HepG2 (cell line): ENCODE results near the gene NUF2. TPM values are rescaled to one million over a fixed set of nuclear protein-coding genes. Genes with fewer than 3 reads are reported as not detected.

Source experiments
- FOXO1 ChIP-seq: sonication (generic); formaldehyde crosslinking; IDR thresholded peaks from 2 replicates; pipeline ENCODE4 v1.4.0; 2020; ENCODE audit warnings: missing genetic modification reagents
- GPN1 ChIP-seq: sonication (generic); formaldehyde crosslinking; IDR thresholded peaks from 2 replicates; pipeline ENCODE4 v1.5.1; 2020; ENCODE audit warnings: missing genetic modification reagents, borderline replicate concordance
- IRX3 ChIP-seq: sonication (generic); formaldehyde crosslinking; IDR thresholded peaks from 2 replicates; pipeline ENCODE4 v1.8.1; 2023; ENCODE audit warnings: mild to moderate bottlenecking, low read depth, missing genetic modification reagents, borderline replicate concordance
- ISX ChIP-seq: sonication (generic); formaldehyde crosslinking; conservative IDR thresholded peaks from 2 replicates; pipeline ENCODE4 v1.5.0; 2020; ENCODE audit warnings: missing genetic modification reagents
- NAIF1 ChIP-seq: sonication (generic); formaldehyde crosslinking; IDR thresholded peaks from 2 replicates; pipeline ENCODE4 v1.5.0; 2020; ENCODE audit warnings: mild to moderate bottlenecking, missing genetic modification reagents, borderline replicate concordance
- PITX1 ChIP-seq: sonication (generic); formaldehyde crosslinking; IDR thresholded peaks from 2 replicates; pipeline ENCODE4 v1.5.1; 2020; ENCODE audit warnings: mild to moderate bottlenecking, missing genetic modification reagents
- ZBTB7B ChIP-seq: sonication (generic); formaldehyde crosslinking; IDR thresholded peaks from 2 replicates; pipeline ENCODE4 v1.4.0; 2020; ENCODE audit warnings: missing genetic modification reagents
- ZFP36L2 ChIP-seq: sonication (generic); formaldehyde crosslinking; IDR thresholded peaks from 2 replicates; pipeline ENCODE4 v1.4.0; 2020; ENCODE audit warnings: missing genetic modification reagents
- ZNF143 ChIP-seq: sonication (generic); formaldehyde crosslinking; IDR thresholded peaks from 2 replicates; pipeline ENCODE4 v1.4.0; 2020; ENCODE audit warnings: missing genetic modification reagents
- ZSCAN29 ChIP-seq: sonication (generic); formaldehyde crosslinking; conservative IDR thresholded peaks from 2 replicates; pipeline ENCODE4 v1.4.0; 2020; ENCODE audit warnings: mild to moderate bottlenecking, missing genetic modification reagents
- ZSCAN31 ChIP-seq: sonication (generic); formaldehyde crosslinking; IDR thresholded peaks from 2 replicates; pipeline ENCODE4 v1.5.0; 2020; ENCODE audit warnings: low read depth, mild to moderate bottlenecking, missing genetic modification reagents
- polyA plus RNA-seq, 8 experiments: library from polyadenylated mRNA; depleted of rRNA in 3 of 8; stranded (reverse) in 7 of 8; unstranded in 1 of 8; fragments of >200 nt; fragmentation: Illumina TruSeq in 4 of 8; extraction: Trizol in 4 of 8; gene quantifications; 2 replicates each; pipeline versions ENCODE4 v1.2.1 to v1.2.3, GENCODE V29; 2011 to 2016; ENCODE audit warnings: low read depth in 4 of 8, missing spikeins in 1 of 8, mixed read lengths in 1 of 8; ENCODE audit not compliant: insufficient read depth in 1 of 8
- total RNA-seq, 5 experiments: library from RNA; depleted of rRNA; stranded (reverse); fragments of >200 nt; fragmentation: Illumina TruSeq; extraction: Trizol; gene quantifications; 2 replicates each; pipeline ENCODE4 v1.2.3, GENCODE V29; 2016; ENCODE audit warnings: low read depth in 1 of 5
- TF ChIP-seq, protein P1 (sequence below): sonication (generic); formaldehyde crosslinking; IDR thresholded peaks from 2 replicates; pipeline ENCODE4 v1.4.0; 2020; ENCODE audit warnings: missing genetic modification reagents, mild to moderate bottlenecking, borderline replicate concordance
- TF ChIP-seq, protein P2 (sequence below): sonication (generic); formaldehyde crosslinking; IDR thresholded peaks from 2 replicates; pipeline ENCODE4 v1.4.0; 2020; ENCODE audit warnings: missing genetic modification reagents
- TF ChIP-seq, protein P3 (sequence below): sonication (generic); formaldehyde crosslinking; IDR thresholded peaks from 2 replicates; pipeline ENCODE4 v1.8.1; 2023; ENCODE audit warnings: missing genetic modification reagents, mild to moderate bottlenecking, borderline replicate concordance
- TF ChIP-seq, protein P4 (sequence below): sonication (generic); formaldehyde crosslinking; IDR thresholded peaks from 2 replicates; pipeline ENCODE4 v1.4.0; 2020; ENCODE audit warnings: missing genetic modification reagents
- TF ChIP-seq, protein P5 (sequence below): sonication (generic); formaldehyde crosslinking; IDR thresholded peaks from 2 replicates; pipeline ENCODE4 v1.4.0; 2020; ENCODE audit warnings: missing genetic modification reagents

Gene NUF2
- total and polyA plus RNA-seq, 2 of the 13 experiments (the other 11 are each of a cell fraction or from before 2014, with no cell fraction given) = 26.0 to 39.4 TPM

DNA sequence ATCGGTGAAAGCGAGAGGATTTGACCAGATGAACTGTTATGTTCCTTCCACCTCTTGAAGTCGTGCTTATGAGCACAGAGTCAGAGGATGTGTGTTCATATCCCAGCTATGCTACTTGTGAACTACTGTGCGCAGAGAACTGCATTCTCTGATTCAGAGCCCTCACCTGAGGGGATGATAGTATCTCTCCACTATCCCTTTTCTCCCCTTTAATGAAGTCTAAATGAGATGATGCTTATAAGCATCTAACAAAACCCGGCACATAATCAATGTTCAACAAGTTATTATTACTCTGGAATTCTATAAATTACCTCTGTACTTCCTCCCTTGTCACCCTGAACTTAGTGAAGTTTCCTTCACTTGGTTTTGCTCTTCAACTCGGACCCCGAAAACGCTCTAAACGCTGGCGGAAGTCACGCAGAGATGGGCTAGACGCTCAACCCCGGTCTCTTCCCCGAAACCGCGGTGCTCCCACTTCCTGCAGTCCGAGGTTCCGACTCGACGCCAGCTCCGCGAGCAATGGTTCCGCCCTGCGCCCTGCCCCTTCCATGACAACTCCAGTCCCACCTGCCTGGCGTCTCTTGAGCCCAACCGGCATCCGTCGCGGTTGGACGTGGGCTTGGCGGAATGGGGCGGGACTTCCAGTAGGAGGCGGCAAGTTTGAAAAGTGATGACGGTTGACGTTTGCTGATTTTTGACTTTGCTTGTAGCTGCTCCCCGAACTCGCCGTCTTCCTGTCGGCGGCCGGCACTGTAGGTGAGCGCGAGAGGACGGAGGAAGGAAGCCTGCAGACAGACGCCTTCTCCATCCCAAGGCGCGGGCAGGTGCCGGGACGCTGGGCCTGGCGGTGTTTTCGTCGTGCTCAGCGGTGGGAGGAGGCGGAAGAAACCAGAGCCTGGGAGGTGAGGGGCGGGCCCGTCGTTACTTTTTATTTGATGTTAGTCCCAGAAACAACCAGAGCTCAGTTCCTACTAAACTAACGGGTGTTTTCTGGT, at the start of gene NUF2 (continued):
- TF ChIP-seq PITX1 (CRISPR knock-in tag) = peak; percentile 67
- peak; percentile 74; the same call in 1 of the 2 replicates for TF ChIP-seq GPN1
- TF ChIP-seq, protein P1, sequence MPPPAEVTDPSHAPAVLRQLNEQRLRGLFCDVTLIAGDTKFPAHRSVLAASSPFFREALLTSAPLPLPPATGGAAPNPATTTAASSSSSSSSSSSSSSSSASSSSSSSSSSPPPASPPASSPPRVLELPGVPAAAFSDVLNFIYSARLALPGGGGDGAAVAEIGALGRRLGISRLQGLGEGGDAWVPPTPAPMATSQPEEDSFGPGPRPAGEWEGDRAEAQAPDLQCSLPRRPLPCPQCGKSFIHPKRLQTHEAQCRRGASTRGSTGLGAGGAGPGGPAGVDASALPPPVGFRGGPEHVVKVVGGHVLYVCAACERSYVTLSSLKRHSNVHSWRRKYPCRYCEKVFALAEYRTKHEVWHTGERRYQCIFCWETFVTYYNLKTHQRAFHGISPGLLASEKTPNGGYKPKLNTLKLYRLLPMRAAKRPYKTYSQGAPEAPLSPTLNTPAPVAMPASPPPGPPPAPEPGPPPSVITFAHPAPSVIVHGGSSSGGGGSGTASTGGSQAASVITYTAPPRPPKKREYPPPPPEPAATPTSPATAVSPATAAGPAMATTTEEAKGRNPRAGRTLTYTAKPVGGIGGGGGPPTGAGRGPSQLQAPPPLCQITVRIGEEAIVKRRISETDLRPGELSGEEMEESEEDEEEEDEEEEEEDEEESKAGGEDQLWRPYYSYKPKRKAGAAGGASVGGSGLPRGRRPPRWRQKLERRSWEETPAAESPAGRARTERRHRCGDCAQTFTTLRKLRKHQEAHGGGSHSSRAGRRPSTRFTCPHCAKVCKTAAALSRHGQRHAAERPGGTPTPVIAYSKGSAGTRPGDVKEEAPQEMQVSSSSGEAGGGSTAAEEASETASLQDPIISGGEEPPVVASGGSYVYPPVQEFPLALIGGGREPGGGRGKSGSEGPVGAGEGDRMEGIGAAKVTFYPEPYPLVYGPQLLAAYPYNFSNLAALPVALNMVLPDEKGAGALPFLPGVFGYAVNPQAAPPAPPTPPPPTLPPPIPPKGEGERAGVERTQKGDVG (CRISPR knock-in tag) = peak; percentile 79; the same call in 1 of the 2 replicates
- TF ChIP-seq ZFP36L2 (CRISPR knock-in tag) = peak; percentile 83; the same call in 1 of the 2 replicates
- peak; percentile 79 for TF ChIP-seq ZNF143 (CRISPR knock-in tag)
- TF ChIP-seq, protein P2, sequence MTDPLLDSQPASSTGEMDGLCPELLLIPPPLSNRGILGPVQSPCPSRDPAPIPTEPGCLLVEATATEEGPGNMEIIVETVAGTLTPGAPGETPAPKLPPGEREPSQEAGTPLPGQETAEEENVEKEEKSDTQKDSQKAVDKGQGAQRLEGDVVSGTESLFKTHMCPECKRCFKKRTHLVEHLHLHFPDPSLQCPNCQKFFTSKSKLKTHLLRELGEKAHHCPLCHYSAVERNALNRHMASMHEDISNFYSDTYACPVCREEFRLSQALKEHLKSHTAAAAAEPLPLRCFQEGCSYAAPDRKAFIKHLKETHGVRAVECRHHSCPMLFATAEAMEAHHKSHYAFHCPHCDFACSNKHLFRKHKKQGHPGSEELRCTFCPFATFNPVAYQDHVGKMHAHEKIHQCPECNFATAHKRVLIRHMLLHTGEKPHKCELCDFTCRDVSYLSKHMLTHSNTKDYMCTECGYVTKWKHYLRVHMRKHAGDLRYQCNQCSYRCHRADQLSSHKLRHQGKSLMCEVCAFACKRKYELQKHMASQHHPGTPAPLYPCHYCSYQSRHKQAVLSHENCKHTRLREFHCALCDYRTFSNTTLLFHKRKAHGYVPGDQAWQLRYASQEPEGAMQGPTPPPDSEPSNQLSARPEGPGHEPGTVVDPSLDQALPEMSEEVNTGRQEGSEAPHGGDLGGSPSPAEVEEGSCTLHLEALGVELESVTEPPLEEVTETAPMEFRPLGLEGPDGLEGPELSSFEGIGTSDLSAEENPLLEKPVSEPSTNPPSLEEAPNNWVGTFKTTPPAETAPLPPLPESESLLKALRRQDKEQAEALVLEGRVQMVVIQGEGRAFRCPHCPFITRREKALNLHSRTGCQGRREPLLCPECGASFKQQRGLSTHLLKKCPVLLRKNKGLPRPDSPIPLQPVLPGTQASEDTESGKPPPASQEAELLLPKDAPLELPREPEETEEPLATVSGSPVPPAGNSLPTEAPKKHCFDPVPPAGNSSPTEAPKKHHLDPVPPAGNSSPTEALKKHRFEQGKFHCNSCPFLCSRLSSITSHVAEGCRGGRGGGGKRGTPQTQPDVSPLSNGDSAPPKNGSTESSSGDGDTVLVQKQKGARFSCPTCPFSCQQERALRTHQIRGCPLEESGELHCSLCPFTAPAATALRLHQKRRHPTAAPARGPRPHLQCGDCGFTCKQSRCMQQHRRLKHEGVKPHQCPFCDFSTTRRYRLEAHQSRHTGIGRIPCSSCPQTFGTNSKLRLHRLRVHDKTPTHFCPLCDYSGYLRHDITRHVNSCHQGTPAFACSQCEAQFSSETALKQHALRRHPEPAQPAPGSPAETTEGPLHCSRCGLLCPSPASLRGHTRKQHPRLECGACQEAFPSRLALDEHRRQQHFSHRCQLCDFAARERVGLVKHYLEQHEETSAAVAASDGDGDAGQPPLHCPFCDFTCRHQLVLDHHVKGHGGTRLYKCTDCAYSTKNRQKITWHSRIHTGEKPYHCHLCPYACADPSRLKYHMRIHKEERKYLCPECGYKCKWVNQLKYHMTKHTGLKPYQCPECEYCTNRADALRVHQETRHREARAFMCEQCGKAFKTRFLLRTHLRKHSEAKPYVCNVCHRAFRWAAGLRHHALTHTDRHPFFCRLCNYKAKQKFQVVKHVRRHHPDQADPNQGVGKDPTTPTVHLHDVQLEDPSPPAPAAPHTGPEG (CRISPR knock-in tag) = peak; percentile 92
- TF ChIP-seq FOXO1 = peak; percentile 87
- TF ChIP-seq ISX (CRISPR knock-in tag) = no peak
- peak; percentile 94 for TF ChIP-seq ZBTB7B
- peak; percentile 98 for TF ChIP-seq IRX3 (CRISPR knock-in tag)
- TF ChIP-seq, protein P3, sequence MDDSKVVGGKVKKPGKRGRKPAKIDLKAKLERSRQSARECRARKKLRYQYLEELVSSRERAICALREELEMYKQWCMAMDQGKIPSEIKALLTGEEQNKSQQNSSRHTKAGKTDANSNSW (CRISPR knock-in tag) = peak; percentile 78
- TF ChIP-seq ZSCAN29 = peak; percentile 94
- peak; percentile 43; the same call in 1 of the 2 replicates for TF ChIP-seq NAIF1 (CRISPR knock-in tag)
- TF ChIP-seq, protein P4, sequence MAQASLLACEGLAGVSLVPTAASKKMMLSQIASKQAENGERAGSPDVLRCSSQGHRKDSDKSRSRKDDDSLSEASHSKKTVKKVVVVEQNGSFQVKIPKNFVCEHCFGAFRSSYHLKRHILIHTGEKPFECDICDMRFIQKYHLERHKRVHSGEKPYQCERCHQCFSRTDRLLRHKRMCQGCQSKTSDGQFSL (CRISPR knock-in tag) = peak; percentile 72
- TF ChIP-seq, protein P5, sequence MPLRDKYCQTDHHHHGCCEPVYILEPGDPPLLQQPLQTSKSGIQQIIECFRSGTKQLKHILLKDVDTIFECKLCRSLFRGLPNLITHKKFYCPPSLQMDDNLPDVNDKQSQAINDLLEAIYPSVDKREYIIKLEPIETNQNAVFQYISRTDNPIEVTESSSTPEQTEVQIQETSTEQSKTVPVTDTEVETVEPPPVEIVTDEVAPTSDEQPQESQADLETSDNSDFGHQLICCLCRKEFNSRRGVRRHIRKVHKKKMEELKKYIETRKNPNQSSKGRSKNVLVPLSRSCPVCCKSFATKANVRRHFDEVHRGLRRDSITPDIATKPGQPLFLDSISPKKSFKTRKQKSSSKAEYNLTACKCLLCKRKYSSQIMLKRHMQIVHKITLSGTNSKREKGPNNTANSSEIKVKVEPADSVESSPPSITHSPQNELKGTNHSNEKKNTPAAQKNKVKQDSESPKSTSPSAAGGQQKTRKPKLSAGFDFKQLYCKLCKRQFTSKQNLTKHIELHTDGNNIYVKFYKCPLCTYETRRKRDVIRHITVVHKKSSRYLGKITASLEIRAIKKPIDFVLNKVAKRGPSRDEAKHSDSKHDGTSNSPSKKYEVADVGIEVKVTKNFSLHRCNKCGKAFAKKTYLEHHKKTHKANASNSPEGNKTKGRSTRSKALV (CRISPR knock-in tag) = peak; percentile 35; the same call in 1 of the 2 replicates
- TF ChIP-seq ZSCAN31 = peak; percentile 96
